AG04449 (cell line): Measurements from ENCODE around the gene HAPLN1.
"Not testable (repeated sequence)": the region's sequence is repeated elsewhere in the genome, so short reads cannot be mapped to it uniquely, and the experiment has no call there.

ENCODE experiments used
- CTCF ChIA-PET: fragments of 350-600 bp; formaldehyde crosslinking; extraction: SDS; loops from one replicate; lab custom pipeline; 2021; ENCODE audit warnings: antibody characterized with exemption; lab: Yijun Ruan, JAX
- POLR2A ChIA-PET: fragments of 400-600, 350-600 bp; formaldehyde crosslinking; extraction: SDS; loops from one replicate; lab custom pipeline; 2020; ENCODE audit warnings: antibody characterized with exemption, inconsistent platforms; lab: Yijun Ruan, JAX
- DNase-seq: peaks from one replicate; pipeline ENCODE4 v3.0.0-alpha.2; 2010; ENCODE audit warnings: low read depth, low spot score
- H3K4me3 ChIP-seq: 2 replicates; pipeline ENCODE4 v1.5.1; 2011; ENCODE audit warnings: low read depth, mild to moderate bottlenecking, control low read depth, low read length
- CTCF ChIP-seq: IDR thresholded peaks from one replicate; pipeline ENCODE4 v1.5.1; 2011; ENCODE audit warnings: mild to moderate bottlenecking, moderate library complexity, low read length, control low read depth, inconsistent platforms; ENCODE audit not compliant: insufficient read depth; ENCODE audit errors: missing control alignments

The HAPLN1 gene

GRCh38 chr5:83750749-83751148, 30.1 kb upstream of the HAPLN1 start:
- no peak overlapping the region for H3K4me3 ChIP-seq
- no peak for TF ChIP-seq CTCF
- no peak for DNase-seq
- POLR2A ChIA-PET, result no interaction called here
- CTCF ChIA-PET, result interaction anchor here (1.0 kb wide), 1 partner anchor 17 kb away, joined by 3 read pairs; no protein-coding TSS in a partner anchor

- ChIA-PET POLR2A (no interaction called here), CTCF (no interaction called here)
- DNase-seq, result no peak
These were observed 25.2 kb upstream of the HAPLN1 start for GRCh38 chr5:83745816-83746215.

GRCh38 chr5:83744821-83745220, 24.2 kb upstream of the HAPLN1 start:
- CTCF ChIA-PET, result interaction anchor here (1.3 to 1.4 kb wide), 2 partner anchors 13 to 183 kb away, joined by 3 to 5 read pairs; no protein-coding TSS in a partner anchor
- POLR2A ChIA-PET, result interaction anchor here (0.6 kb wide), 2 partner anchors 23 to 180 kb away, joined by 3 to 4 read pairs; no protein-coding TSS in a partner anchor
- DNase-seq, result peak; percentile 28
- H3K4me3 ChIP-seq, result no peak overlapping the region
- TF ChIP-seq CTCF, result no peak

More at GRCh38 chr5:83745816-83746215, 25.2 kb upstream of the HAPLN1 start:
- H3K4me3 ChIP-seq, result no peak overlapping the region
- TF ChIP-seq CTCF, result no peak

GRCh38 chr5:83742089-83742488, 21.4 kb upstream of the HAPLN1 start:
- POLR2A ChIA-PET, result no interaction called here
- TF ChIP-seq CTCF, result no peak
- no peak for DNase-seq
- no peak overlapping the region for H3K4me3 ChIP-seq
- CTCF ChIA-PET, result no interaction called here

GRCh38 chr5:83741571-83741970, 20.9 kb upstream of the HAPLN1 start:
- no peak overlapping the region for H3K4me3 ChIP-seq
- no peak for TF ChIP-seq CTCF
- CTCF ChIA-PET, result no interaction called here
- DNase-seq, result no peak
- POLR2A ChIA-PET, result no interaction called here

GRCh38 chr5:83740741-83741140, 20.1 kb upstream of the HAPLN1 start:
- no peak for TF ChIP-seq CTCF
- ChIA-PET CTCF (no interaction called here), POLR2A (no interaction called here)
- DNase-seq, result no peak
- H3K4me3 ChIP-seq, result no peak overlapping the region

GRCh38 chr5:83736169-83736568, 15.5 kb upstream of the HAPLN1 start:
- H3K4me3 ChIP-seq, CTCF ChIA-PET, DNase-seq, POLR2A ChIA-PET: not testable (repeated sequence)

- H3K4me3 ChIP-seq, POLR2A ChIA-PET, CTCF ChIA-PET, DNase-seq: not testable (repeated sequence)
These were observed 14.4 kb upstream of the HAPLN1 start for GRCh38 chr5:83735058-83735457.
